Osteocyte (in vitro differentiated cells): Measurements from ENCODE around the gene MNX1. TPM values are rescaled to one million over a fixed set of nuclear protein-coding genes. Genes with fewer than 3 reads are reported as not detected.

Source experiments
- DNase-seq: peaks from one replicate; pipeline ENCODE4 v3.0.0; 2021; ENCODE audit warnings: mixed read lengths; ENCODE audit not compliant: unreplicated experiment; ENCODE audit errors: extremely low spot score
- H3K27ac Mint-ChIP-seq: one replicate; pipeline ENCODE4 v1.8.0; 2021; ENCODE audit warnings: mild to moderate bottlenecking, mixed read lengths; ENCODE audit not compliant: unreplicated experiment
- H3K27me3 Mint-ChIP-seq: one replicate; pipeline ENCODE4 v1.8.0; 2021; ENCODE audit warnings: mixed read lengths; ENCODE audit not compliant: unreplicated experiment
- H3K36me3 Mint-ChIP-seq: one replicate; pipeline ENCODE4 v1.8.0; 2021; ENCODE audit warnings: mixed read lengths; ENCODE audit not compliant: unreplicated experiment
- H3K4me1 Mint-ChIP-seq: one replicate; pipeline ENCODE4 v1.8.0; 2021; ENCODE audit warnings: mixed read lengths; ENCODE audit not compliant: unreplicated experiment
- H3K4me3 Mint-ChIP-seq: one replicate; pipeline ENCODE4 v1.8.0; 2021; ENCODE audit warnings: mild to moderate bottlenecking, moderate library complexity, mixed read lengths; ENCODE audit not compliant: unreplicated experiment
- H3K9me3 Mint-ChIP-seq: one replicate; pipeline ENCODE4 v1.8.0; 2021; ENCODE audit warnings: mixed read lengths; ENCODE audit not compliant: unreplicated experiment
- CTCF ChIP-seq: fragments of 200-600 bp; sonication (generic); IDR thresholded peaks from 2 replicates; pipeline ENCODE4 v1.5.0; 2021; ENCODE audit warnings: antibody characterized with exemption, mild to moderate bottlenecking, moderate library complexity
- total RNA-seq: library from RNA; stranded (reverse); gene quantifications from 2 replicates; pipeline ENCODE4 v1.2.1, GENCODE V29; 2021

MNX1 gene
- total RNA-seq, 1 donor from 2014 or later = not detected

DNA sequence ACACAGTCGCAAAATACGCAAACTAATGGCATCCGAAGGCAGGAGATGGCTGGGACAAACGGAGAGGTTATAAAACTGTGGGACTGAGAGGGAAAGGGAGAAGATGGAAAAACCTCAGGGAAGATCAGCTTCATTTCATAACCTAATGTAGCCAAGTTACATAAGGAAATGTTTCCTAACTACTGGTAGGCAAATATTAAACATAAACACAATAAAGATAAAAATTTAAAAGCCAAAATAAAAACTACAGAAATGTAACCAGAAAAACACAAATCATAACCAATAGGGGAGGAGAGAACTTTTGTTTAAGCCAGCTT is 13.1 kb upstream of the MNX1 start:
- Mint-ChIP-seq H3K27me3 (peaks cover 74% of the 10 kb centered on the region), H3K36me3 (no peaks in the 10 kb centered on the region), H3K27ac (no peak overlapping the region), H3K4me1 (peaks cover 10% of the 10 kb centered on the region), H3K4me3 (no peak overlapping the region), H3K9me3 (no peaks in the 10 kb centered on the region)
- no peak for DNase-seq
- no peak for TF ChIP-seq CTCF

DNA sequence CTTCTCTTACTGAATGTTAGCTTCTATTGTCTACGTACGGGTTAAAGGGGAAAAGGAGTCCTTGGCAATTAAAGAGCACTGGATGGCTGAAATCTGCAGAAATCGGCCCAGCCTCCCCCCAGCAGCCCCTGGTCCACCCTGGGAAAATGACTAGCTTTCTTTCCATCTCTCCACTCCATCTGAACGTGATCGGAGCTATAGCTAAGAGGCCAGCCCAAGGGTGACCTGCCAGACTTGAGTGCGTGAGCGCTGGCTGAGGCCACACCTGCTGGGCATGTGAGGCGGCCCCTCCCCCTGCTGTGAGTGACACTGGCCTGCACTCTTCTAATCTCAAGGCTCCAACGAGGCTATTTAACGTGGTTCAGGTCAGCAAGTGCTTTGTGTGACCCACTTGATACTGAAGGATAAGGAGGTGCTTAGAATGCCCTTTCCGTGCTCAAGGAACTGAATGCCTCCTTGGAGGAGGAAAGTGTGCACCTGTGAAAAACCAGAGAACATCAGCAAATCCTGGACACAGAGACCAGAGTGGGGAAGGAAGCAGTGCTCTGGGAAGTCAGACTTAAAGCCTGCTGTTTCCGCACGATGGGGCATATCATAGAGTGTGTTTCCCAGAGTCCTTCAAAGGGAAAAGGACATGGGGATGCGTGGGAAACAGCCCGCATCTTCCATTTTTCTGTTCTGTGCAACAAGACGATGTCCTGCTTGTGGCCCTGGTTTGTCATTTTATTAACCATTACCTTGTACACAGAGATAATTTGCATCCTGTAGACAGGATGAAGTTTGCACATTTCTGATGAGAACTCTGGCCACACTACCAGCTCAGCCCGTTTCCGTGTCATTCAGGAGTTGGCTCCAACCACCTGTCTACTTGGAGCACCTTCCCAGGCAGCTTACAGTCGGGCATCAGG is 12.5 kb upstream of the MNX1 start:
- no peak for DNase-seq
- H3K9me3 Mint-ChIP-seq = no peaks in the 10 kb centered on the region

DNA sequence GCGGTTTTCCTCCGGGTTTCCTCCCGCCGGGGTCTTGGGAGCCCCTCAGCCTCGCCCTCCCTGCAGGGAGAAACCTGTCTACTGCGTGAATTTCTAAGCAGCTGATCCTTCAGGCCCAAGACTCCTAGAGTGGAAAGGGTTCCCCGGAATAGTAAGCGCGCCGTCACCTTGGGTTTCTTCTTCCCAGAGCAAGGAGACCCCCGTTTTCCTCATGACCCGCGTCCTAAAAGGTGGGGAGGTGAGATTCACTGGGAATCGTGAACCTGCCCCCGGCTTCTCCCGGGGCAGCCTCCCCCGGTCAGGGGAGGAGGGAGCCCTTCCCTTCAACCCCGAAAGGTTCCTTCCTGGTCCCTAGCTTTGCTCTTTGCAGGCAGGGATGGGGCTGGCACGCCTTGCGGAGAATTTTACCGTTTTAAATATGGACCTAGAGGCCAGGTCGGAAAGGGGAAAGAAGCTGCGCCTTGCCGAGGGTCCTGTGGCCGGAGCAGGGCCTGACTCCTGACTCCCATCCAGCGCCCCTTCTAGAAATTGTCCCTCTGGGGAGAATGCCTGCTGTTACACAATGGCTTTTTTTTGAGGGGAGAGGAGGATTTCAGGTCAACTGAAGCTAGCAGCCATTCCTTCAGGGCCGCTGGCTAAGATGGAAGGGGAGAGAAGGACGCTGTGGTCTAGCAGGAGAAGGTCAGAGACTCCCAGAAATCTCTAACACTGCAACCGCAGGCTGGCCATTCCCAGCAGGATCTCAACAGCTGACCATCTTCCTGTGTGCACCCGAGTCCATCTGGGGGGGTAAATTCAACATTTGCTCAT is 11.6 kb upstream of the MNX1 start:
- DNase-seq = no peak
- TF ChIP-seq CTCF = no peak
- no peak overlapping the region for H3K27ac Mint-ChIP-seq
- no peaks in the 10 kb centered on the region for H3K36me3 Mint-ChIP-seq
- peaks cover 10% of the 10 kb centered on the region for H3K4me1 Mint-ChIP-seq
- H3K27me3 Mint-ChIP-seq = peaks cover 75% of the 10 kb centered on the region
- no peaks in the 10 kb centered on the region for H3K9me3 Mint-ChIP-seq
- H3K4me3 Mint-ChIP-seq = no peak overlapping the region

More for the DNA sequence above, 12.5 kb upstream of the MNX1 start:
- Mint-ChIP-seq H3K36me3 (no peaks in the 10 kb centered on the region), H3K4me3 (no peak overlapping the region), H3K27me3 (peaks cover 74% of the 10 kb centered on the region), H3K27ac (no peak overlapping the region), H3K4me1 (peaks cover 10% of the 10 kb centered on the region)
- no peak for TF ChIP-seq CTCF

GRCh38 chr7:157021071-157021870 is 10.8 kb upstream of the MNX1 start:
- no peak overlapping the region for H3K4me3 Mint-ChIP-seq
- no peak for DNase-seq

More at GRCh38 chr7:157021071-157021870, 10.8 kb upstream of the MNX1 start:
- H3K4me1 Mint-ChIP-seq = peaks cover 10% of the 10 kb centered on the region
- H3K9me3 Mint-ChIP-seq = no peaks in the 10 kb centered on the region
- H3K27me3 Mint-ChIP-seq = peaks cover 75% of the 10 kb centered on the region
- TF ChIP-seq CTCF = no peak
- H3K36me3 Mint-ChIP-seq = no peaks in the 10 kb centered on the region
- no peak overlapping the region for H3K27ac Mint-ChIP-seq
